PC-3 (cell line): ENCODE data around the gene DYDC2. TPM values are rescaled to one million over a fixed set of nuclear protein-coding genes. Genes with fewer than 3 reads are reported as not detected.
"Not testable (repeated sequence)": the region's sequence is repeated elsewhere in the genome, so short reads cannot be mapped to it uniquely, and the experiment has no call there.

Source experiments
- ATAC-seq: fragments of 200-7000 bp; cut with Tn5 transposase; 2 replicates; pipeline ENCODE4 v1.9.1; 2020; ENCODE audit warnings: mild to moderate bottlenecking, moderate library complexity
- BruUV-seq: library from RNA; stranded (reverse); fragments of 400-500 nt; replicated peaks from 2 replicates; lab custom pipeline; 2021; lab: Mats Ljungman, UMichigan
- CTCF ChIA-PET: fragments of 300-600 bp; sonication (Branson Sonifier 250); formaldehyde crosslinking; loops from one replicate; lab custom pipeline; 2022; ENCODE audit warnings: antibody characterized with exemption; lab: Charles Lee
- POLR2A ChIA-PET: fragments of 300-600 bp; sonication (Branson Sonifier 250); formaldehyde crosslinking; loops from one replicate; lab custom pipeline; 2022; ENCODE audit warnings: antibody characterized with exemption; ENCODE audit not compliant: unreplicated experiment; lab: Charles Lee
- DNase-seq: peaks from one replicate; pipeline ENCODE4 v3.0.0-alpha.2; 2015
- H2AFZ ChIP-seq: fragments of 300-600 bp; sonication (generic); 2 replicates; pipeline ENCODE4 v1.6.0; 2016; ENCODE audit warnings: antibody characterized with exemption, low read length
- H3F3A ChIP-seq: fragments of 300-600 bp; sonication (generic); one replicate; pipeline ENCODE4 v1.6.0; 2017; ENCODE audit warnings: antibody characterized with exemption, low read length, control low read depth, mild to moderate bottlenecking; ENCODE audit not compliant: unreplicated experiment
- H3K27ac ChIP-seq: fragments of 300-600 bp; sonication (generic); 2 replicates; pipeline ENCODE4 v1.5.1; 2016; ENCODE audit warnings: mild to moderate bottlenecking, low read length
- H3K27me3 ChIP-seq: fragments of 300-600 bp; sonication (generic); 2 replicates; pipeline ENCODE4 v1.6.1; 2016; ENCODE audit warnings: low read length, mixed read lengths
- H3K36me3 ChIP-seq: fragments of 300-600 bp; sonication (generic); 2 replicates; pipeline ENCODE4 v1.6.1; 2016; ENCODE audit warnings: low read depth, mixed run types, low read length, mixed read lengths
- H3K4me1 ChIP-seq: fragments of 300-600 bp; sonication (generic); 2 replicates; pipeline ENCODE4 v1.5.1; 2016; ENCODE audit warnings: low read length; ENCODE audit not compliant: insufficient read depth
- H3K4me2 ChIP-seq: fragments of 300-600 bp; sonication (generic); 2 replicates; pipeline ENCODE4 v1.6.0; 2016; ENCODE audit warnings: low read length
- H3K4me3 ChIP-seq: fragments of 300-600 bp; sonication (generic); 2 replicates; pipeline ENCODE4 v1.5.1; 2016; ENCODE audit warnings: mild to moderate bottlenecking, low read length, mixed read lengths
- H3K79me2 ChIP-seq: fragments of 300-600 bp; sonication (generic); 2 replicates; pipeline ENCODE4 v1.6.1; 2017; ENCODE audit warnings: low read length, mixed read lengths
- H3K9ac ChIP-seq: fragments of 300-600 bp; sonication (generic); 2 replicates; pipeline ENCODE4 v1.6.0; 2016; ENCODE audit warnings: mild to moderate bottlenecking, low read length
- H3K9me2 ChIP-seq: fragments of 300-600 bp; sonication (generic); replicated peaks from 2 replicates; pipeline ENCODE4 v1.6.1; 2016; ENCODE audit warnings: mixed run types, low read length, mixed read lengths
- H3K9me3 ChIP-seq: fragments of 300-600 bp; sonication (generic); 2 replicates; pipeline ENCODE4 v1.6.1; 2016; ENCODE audit warnings: low read length, mixed read lengths
- H4K20me1 ChIP-seq: fragments of 300-600 bp; sonication (generic); 2 replicates; pipeline ENCODE4 v1.6.1; 2016; ENCODE audit warnings: low read length, mixed read lengths
- CTCF ChIP-seq: fragments of 300-600 bp; sonication (generic); conservative IDR thresholded peaks from 2 replicates; pipeline ENCODE4 v1.5.1; 2017; ENCODE audit warnings: antibody characterized with exemption, low read depth, mild to moderate bottlenecking, low read length
- EZH2 ChIP-seq: fragments of 300-600 bp; sonication (generic); IDR thresholded peaks from one replicate; pipeline ENCODE4 v1.6.1; 2017; ENCODE audit warnings: antibody characterized with exemption, mild to moderate bottlenecking, low read length; ENCODE audit not compliant: unreplicated experiment
- EZH2phosphoT487 ChIP-seq: fragments of 300-600 bp; sonication (generic); IDR thresholded peaks from 2 replicates; pipeline ENCODE4 v1.6.1; 2018; ENCODE audit warnings: mild to moderate bottlenecking, antibody characterized with exemption, low read length, borderline replicate concordance
- intact Hi-C: fragments of 100-400 bp; cut with micrococcal nuclease; formaldehyde crosslinking; loops from 2 replicates; pipeline ENCODE4 v1.9.0; 2023
- total RNA-seq: library from RNA; depleted of rRNA; stranded (reverse); fragments of >200 nt; gene quantifications from 2 replicates; pipeline ENCODE4 v1.2.3, GENCODE V29; 2014; rRNA removed

DYDC2 gene
- total RNA-seq, 1 experiment from 2014 or later: not detected

GRCh38 chr10:80415734-80416478, 59.3 kb downstream of the DYDC2 start:
- no peak for ATAC-seq
- TF ChIP-seq EZH2 (no peak), EZH2phosphoT487 (no peak), CTCF (no peak)
- H3K27ac ChIP-seq: no peak overlapping the region

GRCh38 chr10:80416479-80417098, 60.0 kb downstream of the DYDC2 start:
- ChIA-PET POLR2A (no interaction called here), CTCF (no interaction called here)
- Histone ChIP-seq H3K27me3 (no peaks in the 10 kb centered on the region), H3K27ac (no peak overlapping the region), H3K9me2 (no peaks in the 10 kb centered on the region), H3K79me2 (no peaks in the 10 kb centered on the region), H2AFZ (no peak overlapping the region), H3F3A (no peaks in the 10 kb centered on the region), H3K4me2 (no peak overlapping the region), H3K9ac (no peak overlapping the region), H3K4me3 (no peak overlapping the region), H4K20me1 (no peaks in the 10 kb centered on the region), H3K9me3 (no peaks in the 10 kb centered on the region), H3K36me3 (no peaks in the 10 kb centered on the region), H3K4me1 (no peaks in the 10 kb centered on the region)
- TF ChIP-seq EZH2phosphoT487 (no peak), EZH2 (no peak), CTCF (no peak)
- ATAC-seq: no peak
- no TSS peak for BruUV-seq
- intact Hi-C loops: no loop called here
- no peak for DNase-seq

More at GRCh38 chr10:80415734-80416478, 59.3 kb downstream of the DYDC2 start:
- no peak overlapping the region for H3K4me2 ChIP-seq
- ChIA-PET POLR2A (no interaction called here), CTCF (no interaction called here)
- H3K9me3 ChIP-seq: no peaks in the 10 kb centered on the region
- H3F3A ChIP-seq: no peaks in the 10 kb centered on the region
- H3K9me2 ChIP-seq: no peaks in the 10 kb centered on the region
- H4K20me1 ChIP-seq: no peaks in the 10 kb centered on the region
- no peaks in the 10 kb centered on the region for H3K79me2 ChIP-seq
- intact Hi-C loops: no loop called here
- H2AFZ ChIP-seq: no peak overlapping the region
- no peaks in the 10 kb centered on the region for H3K36me3 ChIP-seq
- H3K9ac ChIP-seq: no peak overlapping the region
- no TSS peak for BruUV-seq
- no peaks in the 10 kb centered on the region for H3K27me3 ChIP-seq
- DNase-seq: no peak
- no peaks in the 10 kb centered on the region for H3K4me1 ChIP-seq
- no peak overlapping the region for H3K4me3 ChIP-seq

- H3K9me2 ChIP-seq, DNase-seq, H3K79me2 ChIP-seq, intact Hi-C loops, H3K27ac ChIP-seq, H3K9ac ChIP-seq, H3K36me3 ChIP-seq, ATAC-seq, H3K4me1 ChIP-seq, H3K4me2 ChIP-seq, CTCF ChIA-PET, H3K9me3 ChIP-seq, H3K27me3 ChIP-seq, H3F3A ChIP-seq, H4K20me1 ChIP-seq, H3K4me3 ChIP-seq, BruUV-seq, POLR2A ChIA-PET, H2AFZ ChIP-seq: not testable (repeated sequence)
These were observed 60.7 kb downstream of the DYDC2 start for GRCh38 chr10:80417256-80417655.

Other genes with a start within 250 kb of the DYDC2 start
- gene PLAC9, start 224.1 kb upstream of the DYDC2 start, total RNA-seq: 0.81 and 2.0 TPM in 2 replicates
- gene ANXA11, start 151.2 kb upstream of the DYDC2 start, total RNA-seq: 434 and 520 TPM in 2 replicates
- not detected in 2 replicates for gene MAT1A, start 67.1 kb upstream of the DYDC2 start, total RNA-seq
- not detected in 2 replicates for gene DYDC1, start within 50 bp of the DYDC2 start, total RNA-seq
- not detected in 2 replicates for gene PRXL2A, start 51.8 kb downstream of the DYDC2 start, total RNA-seq
- gene TSPAN14, start 97.5 kb downstream of the DYDC2 start, total RNA-seq: not detected in 2 replicates
- not detected in 2 replicates for gene SH2D4B, start 181.1 kb downstream of the DYDC2 start, total RNA-seq